GM18951 (cell line): ENCODE measurements around the gene HSD17B2.

Experiments
- POLR2A ChIP-seq: IDR thresholded peaks from 4 replicates; pipeline ENCODE4 v1.6.1; 2011; ENCODE audit warnings: mild to moderate bottlenecking; ENCODE audit not compliant: insufficient read length, insufficient read depth; ENCODE audit errors: extremely low read depth
- in situ Hi-C: fragments of 300-500 bp; cut with MboI; formaldehyde crosslinking; loops from one replicate; pipeline ENCODE4 v1.12.0; 2022; ENCODE audit warnings: low sequenced_read_pairs, mixed read lengths, inconsistent platforms; ENCODE audit not compliant: unreplicated experiment

HSD17B2 gene

DNA sequence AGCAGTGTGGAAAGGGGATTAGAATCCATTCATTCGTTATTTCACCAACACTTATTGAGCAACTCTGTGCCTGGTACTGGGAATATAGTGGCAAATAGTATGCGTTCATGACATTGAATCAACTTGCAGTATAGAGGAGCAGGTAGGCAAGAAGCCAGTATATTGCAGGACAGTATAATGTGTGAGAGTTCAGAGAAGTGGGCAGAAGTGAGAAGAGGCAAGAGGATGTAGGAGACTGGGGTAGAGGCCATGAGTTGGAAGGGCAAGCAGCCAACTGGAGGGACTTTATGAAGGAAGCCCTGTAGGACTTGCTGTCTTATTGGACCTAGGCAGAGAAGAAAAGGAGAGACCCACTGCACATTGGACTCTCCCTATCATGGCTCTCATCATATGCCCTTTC, 12.3 kb downstream of the HSD17B2 start:
- in situ Hi-C loops, result no loop called here
- TF ChIP-seq POLR2A, result no peak

GRCh38 chr16:82047787-82048186, 12.7 kb downstream of the HSD17B2 start:
- no peak for TF ChIP-seq POLR2A
- in situ Hi-C loops, result no loop called here

DNA sequence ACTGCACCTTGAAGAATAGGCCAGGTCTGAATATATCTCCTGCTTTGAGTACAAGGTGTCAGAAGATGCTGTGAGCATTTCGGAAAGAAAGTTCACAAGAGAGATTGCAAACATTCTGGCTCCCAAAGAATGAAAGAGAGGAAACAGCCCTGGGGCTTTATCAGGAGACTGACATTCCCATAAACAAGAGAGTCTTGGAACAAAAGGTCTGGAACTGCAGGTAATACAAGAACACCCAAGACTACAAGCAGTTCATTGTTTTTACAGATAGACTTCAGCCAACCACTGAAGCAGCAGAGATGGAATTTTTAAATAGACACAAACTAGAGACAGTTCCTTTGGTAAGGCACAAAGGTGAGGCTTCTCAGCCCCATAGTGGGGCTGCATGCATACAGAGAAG, 14.4 kb downstream of the HSD17B2 start:
- in situ Hi-C loops, result no loop called here
- no peak for TF ChIP-seq POLR2A

- in situ Hi-C loops, result no loop called here
- no peak for TF ChIP-seq POLR2A
Observed at GRCh38 chr16:82050506-82050905, 15.5 kb downstream of the HSD17B2 start.

- TF ChIP-seq POLR2A, result no peak
- in situ Hi-C loops, result no loop called here
Observed at GRCh38 chr16:82050909-82051357, 15.9 kb downstream of the HSD17B2 start.

- in situ Hi-C loops, result no loop called here
- no peak for TF ChIP-seq POLR2A
Observed at GRCh38 chr16:82051656-82052055, 16.6 kb downstream of the HSD17B2 start.

GRCh38 chr16:82055117-82055516, 20.1 kb downstream of the HSD17B2 start:
- no peak for TF ChIP-seq POLR2A
- in situ Hi-C loops, result no loop called here

- in situ Hi-C loops, result no loop called here
- no peak for TF ChIP-seq POLR2A
Observed at GRCh38 chr16:82055728-82056549, 20.9 kb downstream of the HSD17B2 start.

DNA sequence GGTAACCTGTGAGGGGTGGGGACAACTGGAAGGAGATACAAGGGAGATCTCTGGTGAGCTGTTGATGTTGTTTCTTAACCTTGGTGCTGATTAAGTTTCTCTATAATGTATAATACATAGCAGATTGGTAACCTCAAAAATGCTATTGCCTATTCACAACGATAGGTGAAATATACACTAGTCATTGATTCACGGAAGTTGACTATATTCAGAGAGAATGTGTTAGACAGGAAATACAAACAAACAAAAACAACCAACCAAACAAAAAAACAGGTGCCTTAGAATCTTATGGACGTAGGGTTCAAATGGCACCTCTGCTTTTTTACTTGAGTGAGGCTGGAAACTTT, 21.5 kb downstream of the HSD17B2 start:
- no peak for TF ChIP-seq POLR2A
- in situ Hi-C loops, result no loop called here

DNA sequence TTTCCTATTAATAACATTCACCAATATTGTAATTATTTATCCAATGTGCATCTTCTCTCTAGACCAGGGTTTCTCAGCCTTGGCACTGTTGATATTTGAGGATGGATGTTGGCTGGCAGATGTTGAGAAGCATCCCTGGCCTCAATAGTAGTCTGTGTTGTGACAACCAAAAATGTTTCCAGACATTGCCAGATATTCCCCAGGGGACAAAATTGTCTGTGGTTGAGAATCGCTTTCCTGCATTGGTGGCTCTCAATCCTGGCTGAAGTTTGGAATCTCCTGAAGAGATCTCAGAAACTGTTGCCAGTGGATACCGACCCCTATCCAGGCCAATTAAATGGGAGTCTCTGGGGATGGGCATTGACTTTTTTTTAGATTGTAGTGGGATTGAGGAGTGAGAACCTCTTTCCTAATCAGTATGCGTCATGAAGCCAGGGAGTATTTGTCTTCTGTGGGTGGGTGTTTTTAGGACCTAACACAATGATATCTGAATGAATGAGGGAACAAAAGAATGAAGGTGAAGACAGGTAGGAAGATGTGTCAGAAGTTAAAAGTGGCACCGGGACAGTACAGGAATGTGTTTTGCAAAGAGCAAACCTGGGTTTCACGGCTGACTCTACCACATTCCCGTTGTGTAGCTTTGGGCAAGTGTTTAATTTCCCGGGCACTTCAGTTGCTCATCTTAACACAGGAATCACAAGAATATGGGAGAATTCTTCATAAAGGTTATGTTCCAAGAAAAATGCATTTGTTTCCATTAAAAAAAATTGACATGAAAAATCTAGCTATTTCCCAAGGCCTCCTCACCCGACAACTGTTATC, 24.3 kb downstream of the HSD17B2 start:
- no peak for TF ChIP-seq POLR2A
- in situ Hi-C loops, result no loop called here

DNA sequence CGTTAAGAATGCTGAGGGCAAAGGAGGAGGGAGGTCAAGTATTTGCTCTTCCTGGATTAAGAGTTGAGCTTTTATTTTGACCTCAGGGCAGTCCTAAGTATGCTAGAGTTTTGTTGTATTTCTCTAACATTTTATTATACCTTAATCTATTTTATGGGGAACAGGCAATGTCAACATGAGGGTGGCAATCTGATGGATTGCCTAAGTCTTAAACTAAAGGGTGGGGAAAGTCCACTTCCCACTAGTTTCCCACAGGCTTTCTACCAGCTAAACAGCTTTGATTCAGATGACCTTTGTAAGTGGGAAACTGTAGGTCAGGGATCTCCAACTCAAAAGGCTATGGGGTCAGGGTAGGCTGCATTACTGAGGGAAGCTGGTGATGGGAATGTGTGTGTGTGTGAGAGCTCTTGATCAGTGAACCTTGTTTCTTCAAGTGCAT, 24.9 kb downstream of the HSD17B2 start:
- in situ Hi-C loops, result no loop called here
- no peak for TF ChIP-seq POLR2A

GRCh38 chr16:82061861-82062525, 26.9 kb downstream of the HSD17B2 start:
- TF ChIP-seq POLR2A, result no peak
- in situ Hi-C loops, result no loop called here

DNA sequence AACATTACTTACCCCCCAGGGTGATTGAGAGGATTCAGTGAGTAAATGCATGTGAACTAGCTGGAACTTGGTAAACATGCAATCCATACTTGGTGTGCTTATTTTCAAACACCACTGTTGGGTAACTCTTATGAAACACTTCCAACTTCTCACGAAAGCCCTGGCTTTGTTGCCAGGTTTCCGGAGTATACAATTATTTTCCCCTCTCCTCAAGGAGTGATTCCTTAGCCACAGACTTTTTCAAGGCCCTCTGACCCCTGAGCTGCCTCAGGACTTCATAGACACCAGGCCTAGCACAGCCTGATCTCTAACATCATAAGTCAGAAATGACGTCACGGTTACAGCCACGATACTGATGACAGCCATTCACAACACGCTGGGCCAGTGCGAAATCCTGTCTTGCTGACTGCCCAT, 27.6 kb downstream of the HSD17B2 start:
- TF ChIP-seq POLR2A, result no peak
- in situ Hi-C loops, result no loop called here
